BLaER1 treated with 17β-estradiol and CSF1 and Interleukin-3, amounts not matched to agents 10 nM and 100 nM (cell line): ENCODE measurements around the gene ADARB2.

Experiments
- H3K27ac ChIP-seq, 11 experiments: shearing (Covaris generic); formaldehyde crosslinking; 2 replicates each; pipeline ENCODE4 v1.8.1; 2022
- H3K27me3 ChIP-seq, 11 experiments: shearing (Covaris generic); formaldehyde crosslinking; 2 replicates each; pipeline ENCODE4 v1.8.1; 2022
- H3K36me3 ChIP-seq, 11 experiments: shearing (Covaris generic); formaldehyde crosslinking; 2 replicates each; pipeline ENCODE4 v1.8.1; 2022
- H3K4me1 ChIP-seq, 10 experiments: shearing (Covaris generic); formaldehyde crosslinking; 2 replicates each; pipeline ENCODE4 v1.8.1; 2022
- H3K4me2 ChIP-seq, 11 experiments: shearing (Covaris generic); formaldehyde crosslinking; 2 replicates each; pipeline ENCODE4 v1.8.1; 2022
- H3K4me3 ChIP-seq, 10 experiments: shearing (Covaris generic); formaldehyde crosslinking; 2 replicates each; pipeline ENCODE4 v1.8.1; 2022
- H3K9ac ChIP-seq, 11 experiments: shearing (Covaris generic); formaldehyde crosslinking; 2 replicates each; pipeline ENCODE4 v1.8.1; 2022
- H3K9me3 ChIP-seq, 11 experiments: shearing (Covaris generic); formaldehyde crosslinking; replicated peaks in 1 of 11; 2 replicates each; pipeline ENCODE4 v1.8.1; 2022
- H4K20me1 ChIP-seq, 11 experiments: shearing (Covaris generic); formaldehyde crosslinking; 2 replicates each; pipeline ENCODE4 v1.8.1; 2022
- Cebpa-rat ChIP-seq, 11 experiments: shearing (Covaris generic); IDR thresholded peaks; 2 replicates each; pipeline ENCODE4 v1.8.1; 2022

Gene ADARB2

GRCh38 chr10:1183033-1183396 lies 554.3 kb downstream of the ADARB2 start:
- TF ChIP-seq Cebpa-rat (IDR thresholded peaks at IDR 0.05), result no peak
- H3K9me3 ChIP-seq, result peaks cover 0 to 15% (median 5%) of the 10 kb centered on the region in 11 experiments; a peak in 8 of 22 replicates
- peak overlapping the region in 8 of 11 experiments; percentile 7 to 62 (median 48); a peak in 14 of 22 replicates for H3K4me2 ChIP-seq
- H3K27me3 ChIP-seq, result peaks cover 0 to 5% (median 0%) of the 10 kb centered on the region in 11 experiments; a peak in 3 of 22 replicates
- no peak overlapping the region for H3K9ac ChIP-seq
- no peak overlapping the region for H3K27ac ChIP-seq
- no peak overlapping the region for H3K4me3 ChIP-seq
- peaks cover 5 to 59% (median 31%) of the 10 kb centered on the region in 10 experiments; a peak in 18 of 20 replicates for H3K4me1 ChIP-seq
- H3K36me3 ChIP-seq, result no peaks in the 10 kb centered on the region
- no peaks in the 10 kb centered on the region for H4K20me1 ChIP-seq

GRCh38 chr10:1182280-1183032 lies 554.9 kb downstream of the ADARB2 start:
- Histone ChIP-seq H3K4me3 (no peak overlapping the region), H3K4me1 (peaks cover 3 to 53% (median 25%) of the 10 kb centered on the region in 10 experiments; a peak in 18 of 20 replicates), H3K9me3 (peaks cover 0 to 15% (median 5%) of the 10 kb centered on the region in 11 experiments; a peak in 8 of 22 replicates), H3K27me3 (no peaks in the 10 kb centered on the region), H3K27ac (no peak overlapping the region), H3K36me3 (no peaks in the 10 kb centered on the region), H3K4me2 (peak overlapping the region in 8 of 11 experiments; percentile 7 to 62 (median 48); a peak in 14 of 22 replicates), H3K9ac (no peak overlapping the region), H4K20me1 (no peaks in the 10 kb centered on the region)
- no peak for TF ChIP-seq Cebpa-rat (IDR thresholded peaks at IDR 0.05)

GRCh38 chr10:1180836-1181235 lies 556.5 kb downstream of the ADARB2 start:
- H3K27me3 ChIP-seq, result no peaks in the 10 kb centered on the region
- H3K9me3 ChIP-seq, result peaks cover 0 to 15% (median 5%) of the 10 kb centered on the region in 11 experiments; a peak in 8 of 22 replicates
- no peak overlapping the region for H3K9ac ChIP-seq
- no peak overlapping the region for H3K4me2 ChIP-seq
- H3K4me1 ChIP-seq, result peaks cover 0 to 37% (median 10%) of the 10 kb centered on the region in 10 experiments; a peak in 12 of 20 replicates
- no peak overlapping the region for H3K4me3 ChIP-seq
- no peak for TF ChIP-seq Cebpa-rat (IDR thresholded peaks at IDR 0.05)
- H3K27ac ChIP-seq, result no peak overlapping the region
- no peaks in the 10 kb centered on the region for H4K20me1 ChIP-seq
- no peaks in the 10 kb centered on the region for H3K36me3 ChIP-seq

- no peak overlapping the region for H3K27ac ChIP-seq
- TF ChIP-seq Cebpa-rat (IDR thresholded peaks at IDR 0.05), result no peak
- no peaks in the 10 kb centered on the region for H3K27me3 ChIP-seq
These were observed 557.1 kb downstream of the ADARB2 start for GRCh38 chr10:1180071-1180730.

GRCh38 chr10:1179346-1180070 lies 557.8 kb downstream of the ADARB2 start:
- H3K9me3 ChIP-seq, result peaks cover 0 to 15% (median 5%) of the 10 kb centered on the region in 11 experiments; a peak in 8 of 22 replicates
- H3K36me3 ChIP-seq, result no peaks in the 10 kb centered on the region
- H3K27ac ChIP-seq, result no peak overlapping the region
- H3K4me1 ChIP-seq, result peaks cover 5 to 43% (median 20%) of the 10 kb centered on the region in 10 experiments; a peak in 19 of 20 replicates
- no peaks in the 10 kb centered on the region for H3K27me3 ChIP-seq
- peak overlapping the region in 1 of 11 experiments; percentile 29; a peak in 1 of 22 replicates for H3K4me2 ChIP-seq
- H4K20me1 ChIP-seq, result no peaks in the 10 kb centered on the region
- no peak overlapping the region for H3K9ac ChIP-seq
- no peak for TF ChIP-seq Cebpa-rat (IDR thresholded peaks at IDR 0.05)
- no peak overlapping the region for H3K4me3 ChIP-seq

More at GRCh38 chr10:1180071-1180730, 557.1 kb downstream of the ADARB2 start:
- no peak overlapping the region for H3K4me3 ChIP-seq
- no peak overlapping the region for H3K4me2 ChIP-seq
- peaks cover 0 to 15% (median 5%) of the 10 kb centered on the region in 11 experiments; a peak in 8 of 22 replicates for H3K9me3 ChIP-seq
- no peak overlapping the region for H3K9ac ChIP-seq
- H3K36me3 ChIP-seq, result no peaks in the 10 kb centered on the region
- no peaks in the 10 kb centered on the region for H4K20me1 ChIP-seq
- peaks cover 0 to 37% (median 14%) of the 10 kb centered on the region in 10 experiments; a peak in 14 of 20 replicates for H3K4me1 ChIP-seq

- Histone ChIP-seq H3K4me1 (peaks cover 9 to 50% (median 30%) of the 10 kb centered on the region in 10 experiments; a peak in 19 of 20 replicates), H4K20me1 (no peaks in the 10 kb centered on the region), H3K27me3 (no peaks in the 10 kb centered on the region), H3K9me3 (peaks cover 0 to 15% (median 5%) of the 10 kb centered on the region in 11 experiments; a peak in 8 of 22 replicates), H3K4me2 (peak overlapping the region in 3 of 11 experiments; percentile 8 to 40 (median 28); a peak in 3 of 22 replicates), H3K36me3 (no peaks in the 10 kb centered on the region), H3K4me3 (no peak overlapping the region), H3K27ac (no peak overlapping the region), H3K9ac (0 out of 22 replicates have a peak overlapping the region, but pooled peaks of 1 of the 11 experiments have one; percentile 7)
- no peak for TF ChIP-seq Cebpa-rat (IDR thresholded peaks at IDR 0.05)
These were observed 558.8 kb downstream of the ADARB2 start for GRCh38 chr10:1178506-1178905.

- H3K27me3 ChIP-seq, result no peaks in the 10 kb centered on the region
These were observed 559.4 kb downstream of the ADARB2 start for GRCh38 chr10:1177936-1178335.

GRCh38 chr10:1175956-1176565 lies 561.3 kb downstream of the ADARB2 start:
- no peak overlapping the region for H3K4me2 ChIP-seq
- no peak overlapping the region for H3K4me3 ChIP-seq
- H3K27me3 ChIP-seq, result no peaks in the 10 kb centered on the region
- no peak for TF ChIP-seq Cebpa-rat (IDR thresholded peaks at IDR 0.05)
- H3K9ac ChIP-seq, result no peak overlapping the region
- peaks cover 9 to 58% (median 40%) of the 10 kb centered on the region in 10 experiments; a peak in 19 of 20 replicates for H3K4me1 ChIP-seq
- no peak overlapping the region for H3K27ac ChIP-seq
- no peaks in the 10 kb centered on the region for H4K20me1 ChIP-seq
- no peaks in the 10 kb centered on the region for H3K9me3 ChIP-seq
- H3K36me3 ChIP-seq, result no peaks in the 10 kb centered on the region

More at GRCh38 chr10:1177936-1178335, 559.4 kb downstream of the ADARB2 start:
- Histone ChIP-seq H3K36me3 (no peaks in the 10 kb centered on the region), H3K9me3 (peaks cover 0 to 15% (median 5%) of the 10 kb centered on the region in 11 experiments; a peak in 8 of 22 replicates), H3K4me2 (no peak overlapping the region), H3K4me1 (peaks cover 9 to 50% (median 30%) of the 10 kb centered on the region in 10 experiments; a peak in 19 of 20 replicates), H3K4me3 (no peak overlapping the region), H3K27ac (no peak overlapping the region), H3K9ac (no peak overlapping the region), H4K20me1 (no peaks in the 10 kb centered on the region)
- no peak for TF ChIP-seq Cebpa-rat (IDR thresholded peaks at IDR 0.05)
